Measurements from ENCODE around the gene SLC46A2. TPM values are rescaled to one million over a fixed set of nuclear protein-coding genes. Genes with fewer than 3 reads are reported as not detected.

The SLC46A2 gene
- polyA plus RNA-seq, 1 donor = 0.12 TPM

GRCh38 chr9:112858625-112859147 is 32.0 kb downstream of the SLC46A2 start:
- no peak for DNase-seq

GRCh38 chr9:112858005-112858404 is 32.7 kb downstream of the SLC46A2 start:
- DNase-seq = no peak

GRCh38 chr9:112856843-112857242 is 33.8 kb downstream of the SLC46A2 start:
- no peak for DNase-seq

GRCh38 chr9:112856200-112856599 is 34.5 kb downstream of the SLC46A2 start:
- DNase-seq = no peak

GRCh38 chr9:112854657-112855056 is 36.0 kb downstream of the SLC46A2 start:
- DNase-seq = no peak

- DNase-seq = no peak
These were observed 36.6 kb downstream of the SLC46A2 start for GRCh38 chr9:112853882-112854585.

GRCh38 chr9:112852741-112853504 is 37.8 kb downstream of the SLC46A2 start:
- no peak for DNase-seq

- DNase-seq = no peak
These were observed 39.8 kb downstream of the SLC46A2 start for GRCh38 chr9:112850840-112851239.

- DNase-seq = no peak
These were observed 41.2 kb downstream of the SLC46A2 start for GRCh38 chr9:112849363-112849922.

- no peak for DNase-seq
These were observed 42.1 kb downstream of the SLC46A2 start for GRCh38 chr9:112848316-112849151.

GRCh38 chr9:112846528-112847488 is 43.9 kb downstream of the SLC46A2 start:
- no peak for DNase-seq

GRCh38 chr9:112844771-112845542 is 45.7 kb downstream of the SLC46A2 start:
- peak; percentile 68 for DNase-seq

GRCh38 chr9:112842555-112842954 is 48.1 kb downstream of the SLC46A2 start:
- no peak for DNase-seq

GRCh38 chr9:112841261-112841660 is 49.4 kb downstream of the SLC46A2 start:
- no peak for DNase-seq

- DNase-seq = no peak
These were observed 51.3 kb downstream of the SLC46A2 start for GRCh38 chr9:112839331-112839730.

GRCh38 chr9:112838342-112838741 is 52.3 kb downstream of the SLC46A2 start:
- no peak for DNase-seq

GRCh38 chr9:112836394-112836793 is 54.3 kb downstream of the SLC46A2 start:
- DNase-seq = no peak

GRCh38 chr9:112833081-112833480 is 57.6 kb downstream of the SLC46A2 start:
- DNase-seq = no peak

- no peak for DNase-seq
These were observed 58.7 kb downstream of the SLC46A2 start for GRCh38 chr9:112831969-112832368.

GRCh38 chr9:112831281-112831851 is 59.3 kb downstream of the SLC46A2 start:
- DNase-seq = no peak
